Stimulated activated naive CD8-positive, alpha-beta T cell treated with anti-CD3 and anti-CD28 coated beads, Interleukin-15, Interleukin-2, amounts not matched to agents 100 ng/mL and 50 ng/mL, for 24 hours (primary cell): ENCODE results near the gene VENTX.

Experiments
- H3K27ac Mint-ChIP-seq: one replicate; pipeline ENCODE4 v1.8.0; 2021; ENCODE audit warnings: mild to moderate bottlenecking, mixed read lengths
- H3K27me3 Mint-ChIP-seq: one replicate; pipeline ENCODE4 v1.8.0; 2021; ENCODE audit warnings: mixed read lengths
- H3K36me3 Mint-ChIP-seq: one replicate; pipeline ENCODE4 v1.8.0; 2021; ENCODE audit warnings: low read depth, mixed read lengths
- H3K4me1 Mint-ChIP-seq: one replicate; pipeline ENCODE4 v1.8.0; 2021; ENCODE audit warnings: low read depth, mixed read lengths
- H3K4me3 Mint-ChIP-seq: one replicate; pipeline ENCODE4 v1.8.0; 2021; ENCODE audit warnings: mild to moderate bottlenecking, mixed read lengths
- H3K9me3 Mint-ChIP-seq: one replicate; pipeline ENCODE4 v1.8.0; 2021; ENCODE audit warnings: mixed read lengths

The VENTX gene

GRCh38 chr10:133248334-133248715, 10.7 kb downstream of the VENTX start:
- H3K36me3 Mint-ChIP-seq: no peaks in the 10 kb centered on the region
- H3K4me3 Mint-ChIP-seq: no peak overlapping the region

DNA sequence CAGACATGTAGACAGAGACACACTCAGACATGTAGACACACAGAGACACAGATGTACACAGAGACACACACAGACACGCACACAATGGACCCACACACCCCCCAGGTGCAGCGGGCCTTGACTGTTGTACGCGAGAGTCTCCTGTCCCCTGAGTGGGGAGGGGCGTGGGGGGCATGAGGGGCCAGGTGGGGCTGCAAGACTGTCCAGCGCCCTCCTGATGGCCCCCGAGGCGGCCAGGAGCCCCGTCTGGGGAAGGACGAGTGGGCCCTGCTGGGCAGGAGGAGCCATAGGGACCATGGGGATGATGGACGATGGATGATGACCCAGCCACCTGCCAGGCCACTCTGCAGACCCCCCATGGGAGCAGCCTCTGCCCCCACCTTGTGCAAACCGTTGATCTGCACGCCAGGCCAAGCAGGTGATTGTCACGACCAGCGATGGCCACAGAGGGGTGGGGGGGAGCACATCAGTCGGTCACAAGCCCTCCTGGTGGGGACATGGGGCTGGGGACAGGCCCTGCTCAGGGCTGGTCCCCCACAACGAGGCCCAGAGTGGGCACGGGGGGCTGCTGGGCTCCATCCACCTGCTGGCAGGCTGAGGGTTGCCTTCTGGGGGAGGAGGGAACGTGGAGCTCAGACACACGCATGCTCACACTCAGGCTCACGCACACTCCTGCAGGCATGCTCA, 11.6 kb downstream of the VENTX start:
- Mint-ChIP-seq H3K27ac (no peak overlapping the region), H3K4me1 (no peaks in the 10 kb centered on the region), H3K36me3 (no peaks in the 10 kb centered on the region), H3K4me3 (no peak overlapping the region), H3K9me3 (no peaks in the 10 kb centered on the region), H3K27me3 (no peaks in the 10 kb centered on the region)

More at GRCh38 chr10:133248334-133248715, 10.7 kb downstream of the VENTX start:
- H3K9me3 Mint-ChIP-seq: no peaks in the 10 kb centered on the region
- no peak overlapping the region for H3K27ac Mint-ChIP-seq
- H3K4me1 Mint-ChIP-seq: no peaks in the 10 kb centered on the region
- no peaks in the 10 kb centered on the region for H3K27me3 Mint-ChIP-seq

DNA sequence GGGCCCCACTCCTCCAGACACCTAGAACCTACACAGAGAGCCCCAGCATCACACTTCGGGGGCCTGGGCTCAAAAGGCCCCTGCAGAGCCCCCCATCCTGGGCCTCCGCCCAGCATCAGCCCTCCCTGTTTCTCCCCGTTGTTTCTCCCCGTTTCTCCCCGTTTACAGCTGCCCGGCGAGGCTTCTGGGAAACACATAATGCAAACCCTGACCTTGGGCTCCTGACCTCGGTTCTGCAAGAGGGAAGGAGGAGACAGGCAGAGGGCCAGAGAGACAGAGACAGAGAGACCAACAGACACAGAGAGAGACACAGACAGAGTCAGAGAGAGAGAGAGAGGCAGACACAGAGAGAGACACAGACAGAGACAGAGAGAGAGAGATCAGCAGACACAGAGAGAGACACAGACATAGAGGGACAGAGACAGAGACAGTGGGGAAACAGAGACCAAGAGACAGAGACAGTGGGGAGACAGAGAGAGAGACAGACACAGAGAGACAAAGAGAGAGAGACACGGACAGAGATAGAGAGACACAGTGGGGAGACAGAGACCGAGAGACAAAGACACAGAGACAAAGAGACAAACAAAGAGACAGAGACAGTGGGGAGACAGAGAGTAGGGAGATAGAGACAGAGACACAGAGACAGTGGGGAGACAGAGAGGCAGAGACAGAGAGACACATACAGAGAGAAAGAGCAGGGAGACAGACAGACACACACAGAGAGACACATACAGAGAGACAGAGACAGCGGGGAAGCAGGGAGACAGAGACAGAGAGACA, 12.5 kb downstream of the VENTX start:
- Mint-ChIP-seq H3K36me3 (no peaks in the 10 kb centered on the region), H3K4me1 (no peaks in the 10 kb centered on the region), H3K4me3 (no peak overlapping the region), H3K27ac (peak overlapping the region; percentile 0), H3K27me3 (no peaks in the 10 kb centered on the region), H3K9me3 (no peaks in the 10 kb centered on the region)

DNA sequence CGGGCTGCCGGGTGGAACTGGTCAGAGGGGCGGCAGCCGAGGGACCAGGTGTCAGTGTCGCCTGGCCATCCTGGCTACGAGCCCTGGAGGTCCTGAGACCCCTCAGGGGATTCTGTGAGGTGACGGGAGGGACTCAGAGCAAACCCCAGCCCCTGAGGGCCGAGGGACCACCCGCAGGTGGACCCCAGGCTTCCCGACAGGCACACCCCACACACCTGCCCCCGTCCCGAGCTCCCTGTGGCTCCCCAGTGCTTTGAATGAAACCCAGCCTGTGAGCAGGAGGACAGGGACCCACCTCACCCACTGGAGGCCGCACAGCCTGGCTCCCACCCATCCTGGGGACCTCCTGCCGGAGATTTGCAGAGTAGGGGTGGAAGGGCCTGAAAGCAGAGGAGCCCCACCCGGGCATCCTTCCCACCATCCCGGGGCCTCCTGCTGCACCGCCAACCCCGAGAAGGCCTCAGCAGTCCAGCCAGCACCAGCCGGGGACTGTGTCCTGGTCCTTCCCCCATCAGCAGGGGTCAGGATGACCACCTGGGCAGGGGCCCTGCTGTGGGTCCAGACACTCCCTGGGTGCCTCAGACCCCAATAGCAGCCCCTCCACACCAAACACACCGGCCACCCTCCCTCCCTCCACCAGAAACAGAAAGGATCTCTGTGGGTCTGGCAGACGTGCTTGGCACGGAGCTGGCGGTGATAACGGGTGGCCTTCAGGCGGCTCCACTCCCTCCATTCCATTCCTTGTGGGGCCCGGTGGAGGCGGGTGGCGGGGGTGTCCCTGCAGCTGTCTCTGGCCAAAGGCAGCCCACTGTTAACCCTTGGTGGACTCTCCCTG, 13.9 kb downstream of the VENTX start:
- no peaks in the 10 kb centered on the region for H3K36me3 Mint-ChIP-seq
- H3K4me1 Mint-ChIP-seq: peaks cover 3% of the 10 kb centered on the region
- H3K4me3 Mint-ChIP-seq: no peak overlapping the region
- no peaks in the 10 kb centered on the region for H3K9me3 Mint-ChIP-seq
- no peak overlapping the region for H3K27ac Mint-ChIP-seq
- H3K27me3 Mint-ChIP-seq: no peaks in the 10 kb centered on the region

DNA sequence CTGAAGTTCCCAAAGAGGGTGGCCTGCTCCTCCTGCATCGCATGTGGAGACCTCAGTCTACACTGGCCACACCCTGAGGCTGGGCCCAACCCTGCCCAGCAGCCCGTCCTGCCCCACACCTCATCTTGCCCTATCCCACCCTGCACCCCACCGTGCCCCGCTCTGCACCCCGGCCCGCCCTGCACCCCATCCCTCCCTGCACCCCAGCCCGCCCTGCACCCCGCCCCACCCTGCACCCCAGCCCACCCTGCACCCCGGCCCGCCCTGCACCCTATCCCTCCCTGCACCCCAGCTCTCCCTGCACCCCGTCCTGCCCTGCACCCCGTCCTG, 14.5 kb downstream of the VENTX start:
- Mint-ChIP-seq H3K27ac (no peak overlapping the region), H3K4me3 (no peak overlapping the region), H3K36me3 (no peaks in the 10 kb centered on the region), H3K9me3 (no peaks in the 10 kb centered on the region), H3K27me3 (no peaks in the 10 kb centered on the region), H3K4me1 (peaks cover 7% of the 10 kb centered on the region)

DNA sequence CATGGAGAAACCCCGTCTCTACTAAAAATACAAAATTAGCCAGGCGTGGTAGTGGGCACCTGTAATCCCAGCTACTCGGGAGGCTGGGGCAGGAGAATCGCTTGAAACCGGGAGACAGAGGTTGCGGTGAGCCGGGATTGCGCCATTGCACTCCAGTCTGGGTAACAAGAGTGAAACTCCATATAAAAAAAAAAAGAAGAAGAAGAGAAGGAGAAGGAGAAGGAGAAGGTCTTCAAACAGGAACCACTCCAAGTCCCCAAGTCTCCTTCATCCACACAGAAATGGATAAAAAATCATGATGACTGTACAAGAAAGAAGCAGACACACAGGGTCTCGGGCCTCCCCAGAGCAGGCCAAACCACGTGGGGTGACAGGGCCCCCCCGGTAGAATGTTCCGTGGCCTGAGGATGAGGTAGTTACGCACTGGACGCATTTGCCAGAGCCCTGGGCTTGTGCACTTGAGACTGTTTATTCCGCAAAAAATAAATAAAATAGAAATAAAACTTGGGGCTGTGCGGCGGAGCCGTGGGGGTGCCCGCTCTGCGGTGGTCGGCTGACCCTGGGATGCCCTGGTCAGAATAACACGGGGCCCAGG, 15.8 kb downstream of the VENTX start:
- Mint-ChIP-seq H3K27me3 (no peaks in the 10 kb centered on the region), H3K36me3 (no peaks in the 10 kb centered on the region), H3K27ac (no peak overlapping the region), H3K4me3 (no peak overlapping the region), H3K9me3 (no peaks in the 10 kb centered on the region), H3K4me1 (peaks cover 20% of the 10 kb centered on the region)

GRCh38 chr10:133254421-133255120, 16.9 kb downstream of the VENTX start:
- H3K27ac Mint-ChIP-seq: no peak overlapping the region

GRCh38 chr10:133255323-133255722, 17.7 kb downstream of the VENTX start:
- peaks cover 4% of the 10 kb centered on the region for H3K36me3 Mint-ChIP-seq
- peaks cover 4% of the 10 kb centered on the region for H3K27me3 Mint-ChIP-seq
- no peak overlapping the region for H3K27ac Mint-ChIP-seq
- peaks cover 36% of the 10 kb centered on the region for H3K4me1 Mint-ChIP-seq
- no peaks in the 10 kb centered on the region for H3K9me3 Mint-ChIP-seq
- no peak overlapping the region for H3K4me3 Mint-ChIP-seq

More at GRCh38 chr10:133254421-133255120, 16.9 kb downstream of the VENTX start:
- H3K4me1 Mint-ChIP-seq: peaks cover 28% of the 10 kb centered on the region
- H3K9me3 Mint-ChIP-seq: no peaks in the 10 kb centered on the region
- H3K4me3 Mint-ChIP-seq: no peak overlapping the region
- peaks cover 4% of the 10 kb centered on the region for H3K36me3 Mint-ChIP-seq
- peaks cover 4% of the 10 kb centered on the region for H3K27me3 Mint-ChIP-seq

DNA sequence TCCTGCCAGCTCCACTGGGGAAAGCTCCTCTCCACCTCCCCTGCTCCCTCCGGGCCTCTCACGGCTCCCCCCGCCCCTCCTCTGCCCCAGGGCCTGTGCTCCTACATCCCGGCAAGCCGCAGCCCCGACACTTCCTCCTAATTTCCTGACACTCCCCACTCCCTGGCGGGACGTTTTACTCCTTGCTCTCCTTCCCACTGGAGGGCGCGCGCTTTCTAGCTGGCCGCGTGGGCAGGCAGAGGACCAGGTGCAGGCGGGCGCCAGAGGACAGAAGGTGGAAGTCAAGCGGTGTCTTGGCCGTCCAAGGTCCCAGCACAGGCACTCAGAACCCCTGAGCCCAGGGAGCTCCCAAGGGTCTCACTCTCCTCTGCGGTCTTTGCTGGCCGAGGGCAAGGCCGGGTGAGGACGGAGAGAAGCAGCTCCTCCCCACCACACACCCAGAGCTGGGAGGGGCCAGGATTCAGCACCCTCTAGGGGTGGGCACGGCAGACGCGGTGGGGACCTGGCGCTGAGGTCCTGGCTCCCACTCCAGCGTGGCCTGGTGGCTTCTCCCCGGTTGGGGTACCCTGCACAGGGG, 19.9 kb downstream of the VENTX start:
- peaks cover 51% of the 10 kb centered on the region for H3K4me1 Mint-ChIP-seq
- H3K27ac Mint-ChIP-seq: peak overlapping the region; percentile 74

DNA sequence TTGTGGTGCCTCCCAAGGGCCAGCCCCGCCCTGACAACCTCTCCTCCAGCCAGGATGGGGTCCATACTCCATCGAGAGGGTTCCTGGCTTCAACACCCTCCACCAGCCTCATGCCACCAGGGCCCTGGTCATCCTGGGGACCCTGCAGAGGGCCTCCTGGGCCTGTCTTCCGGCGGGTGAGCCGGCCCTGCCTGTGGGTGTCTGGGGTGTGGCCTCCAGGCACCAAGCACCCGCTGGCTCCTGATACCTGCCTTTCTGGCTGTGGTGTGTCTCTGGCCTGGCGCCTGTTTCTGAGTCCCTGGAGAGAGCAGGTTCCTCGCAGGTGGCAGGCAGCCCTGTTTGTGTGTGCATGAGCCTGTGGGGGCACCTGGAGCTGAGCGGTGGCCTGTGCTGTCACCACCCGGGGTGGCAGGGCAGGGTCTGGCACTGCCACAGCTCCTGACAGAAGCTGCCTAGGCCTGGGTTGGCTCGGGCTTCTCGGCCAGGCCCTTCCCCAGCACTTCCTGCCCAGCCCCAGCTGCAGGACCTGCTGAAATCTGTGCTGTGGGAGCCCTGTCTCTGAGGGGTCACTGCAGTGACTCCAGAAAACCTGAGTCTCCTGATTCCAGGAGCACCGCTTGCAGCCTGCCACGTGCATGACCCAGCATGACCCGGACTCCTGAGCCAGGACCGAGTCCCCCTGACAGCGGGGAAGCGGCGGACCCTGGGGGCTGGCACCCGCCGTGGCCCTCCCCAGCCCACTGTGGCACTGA, 20.6 kb downstream of the VENTX start:
- Mint-ChIP-seq H3K27ac (peak overlapping the region; percentile 79), H3K4me3 (peak overlapping the region; percentile 53), H3K27me3 (peaks cover 4% of the 10 kb centered on the region), H3K36me3 (peaks cover 4% of the 10 kb centered on the region), H3K9me3 (no peaks in the 10 kb centered on the region), H3K4me1 (peaks cover 57% of the 10 kb centered on the region)

More for the DNA sequence above, 19.9 kb downstream of the VENTX start:
- Mint-ChIP-seq H3K9me3 (no peaks in the 10 kb centered on the region), H3K27me3 (peaks cover 4% of the 10 kb centered on the region), H3K4me3 (peak overlapping the region; percentile 53), H3K36me3 (peaks cover 4% of the 10 kb centered on the region)

DNA sequence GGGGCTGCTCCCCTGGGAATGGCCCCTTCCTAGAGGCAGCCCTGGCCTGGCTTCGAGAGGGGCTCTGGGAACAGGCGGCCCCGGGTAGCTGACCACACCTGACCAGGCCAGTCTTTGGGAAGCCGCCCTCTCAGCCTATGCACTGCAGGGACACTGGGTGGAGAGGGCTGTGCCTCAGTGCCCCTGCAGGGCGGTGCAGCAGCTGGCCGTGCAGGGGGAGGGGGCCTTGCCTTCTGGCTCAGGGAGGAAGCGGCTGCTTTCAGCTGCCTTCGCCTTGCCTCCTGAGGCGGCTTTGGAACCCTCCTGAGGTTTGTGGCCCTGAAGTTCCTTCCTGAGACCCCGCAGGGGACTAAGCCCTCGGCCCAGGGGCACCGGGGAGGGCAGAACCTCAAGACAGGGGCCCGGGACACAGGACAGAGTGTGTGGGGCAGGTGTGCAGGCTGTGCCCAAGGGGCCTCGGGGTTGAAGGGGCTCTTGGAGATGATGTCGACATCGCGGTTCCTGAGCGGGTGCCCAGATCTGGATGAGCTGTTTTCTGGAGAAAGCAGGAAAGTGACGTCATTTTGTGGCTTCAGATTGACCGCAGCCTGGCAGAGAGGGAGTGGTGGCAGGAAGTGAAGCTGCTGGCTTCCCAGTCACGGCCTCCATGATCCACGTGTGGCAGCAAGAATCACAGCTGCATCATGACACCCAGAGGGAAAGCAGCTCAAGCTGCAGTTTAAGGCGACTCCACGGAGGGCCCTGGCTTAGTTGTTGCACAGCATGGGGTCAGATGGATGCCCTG, 21.4 kb downstream of the VENTX start:
- H3K4me1 Mint-ChIP-seq: peaks cover 62% of the 10 kb centered on the region
- H3K27ac Mint-ChIP-seq: peak overlapping the region; percentile 98
- H3K27me3 Mint-ChIP-seq: peaks cover 4% of the 10 kb centered on the region
- peak overlapping the region; percentile 77 for H3K4me3 Mint-ChIP-seq
- peaks cover 4% of the 10 kb centered on the region for H3K36me3 Mint-ChIP-seq
- H3K9me3 Mint-ChIP-seq: no peaks in the 10 kb centered on the region

- Mint-ChIP-seq H3K27me3 (peaks cover 4% of the 10 kb centered on the region), H3K27ac (peak overlapping the region; percentile 98), H3K9me3 (no peaks in the 10 kb centered on the region), H3K4me3 (peak overlapping the region; percentile 77), H3K36me3 (peaks cover 4% of the 10 kb centered on the region), H3K4me1 (peaks cover 66% of the 10 kb centered on the region)
Observed at GRCh38 chr10:133259602-133259989, 21.9 kb downstream of the VENTX start.
